C4-2B (cell line): ENCODE results near the gene SLC27A1.

ENCODE experiments used
- ZFX ChIP-seq: fragments of 450-650 bp; IDR thresholded peaks from 2 replicates; pipeline ENCODE4 v1.6.1; 2017
- TF ChIP-seq, protein P1 (sequence below): fragments of 450-650 bp; conservative IDR thresholded peaks from 2 replicates; pipeline ENCODE4 v1.5.1; 2017; ENCODE audit warnings: mild to moderate bottlenecking

DNA sequence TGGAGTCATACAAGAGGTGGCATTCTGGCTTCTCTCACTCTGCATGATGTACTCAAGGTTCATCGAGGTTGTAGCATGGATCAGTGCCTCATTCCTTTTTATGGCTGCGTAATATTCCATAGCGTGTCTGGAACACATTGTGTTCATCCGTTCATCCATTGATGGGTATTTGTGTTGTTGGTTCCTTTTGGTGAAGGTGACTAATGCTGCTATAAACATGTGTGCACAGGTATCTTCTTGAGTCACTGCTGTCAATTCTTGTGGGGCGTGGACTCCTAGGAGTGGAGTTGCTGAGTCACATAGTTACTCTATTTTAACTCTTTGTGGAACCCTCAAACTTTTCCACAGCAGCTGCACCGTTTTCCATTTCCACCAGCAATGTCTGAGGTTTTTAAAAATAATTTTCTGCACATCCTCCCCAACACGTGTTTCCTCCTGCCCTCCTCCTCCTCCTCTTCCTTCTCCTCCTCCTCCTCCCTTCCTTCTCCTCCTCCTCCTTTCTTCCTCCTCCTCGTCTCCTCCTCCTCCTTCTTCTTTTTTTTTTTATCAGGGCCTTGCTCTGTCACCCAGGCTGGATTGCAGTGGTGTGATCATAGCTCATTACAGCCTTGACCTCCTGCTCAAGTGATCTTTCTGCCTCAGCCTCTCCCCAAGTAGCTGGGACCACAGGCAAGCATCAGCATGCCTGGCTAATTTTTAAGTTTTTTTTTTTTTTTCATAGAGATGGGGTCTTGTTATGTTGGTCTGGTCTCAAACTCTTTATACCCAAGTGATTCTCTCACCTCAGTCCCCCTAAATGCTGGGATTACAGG is 19.9 kb upstream of the SLC27A1 start:
- TF ChIP-seq, protein P1, sequence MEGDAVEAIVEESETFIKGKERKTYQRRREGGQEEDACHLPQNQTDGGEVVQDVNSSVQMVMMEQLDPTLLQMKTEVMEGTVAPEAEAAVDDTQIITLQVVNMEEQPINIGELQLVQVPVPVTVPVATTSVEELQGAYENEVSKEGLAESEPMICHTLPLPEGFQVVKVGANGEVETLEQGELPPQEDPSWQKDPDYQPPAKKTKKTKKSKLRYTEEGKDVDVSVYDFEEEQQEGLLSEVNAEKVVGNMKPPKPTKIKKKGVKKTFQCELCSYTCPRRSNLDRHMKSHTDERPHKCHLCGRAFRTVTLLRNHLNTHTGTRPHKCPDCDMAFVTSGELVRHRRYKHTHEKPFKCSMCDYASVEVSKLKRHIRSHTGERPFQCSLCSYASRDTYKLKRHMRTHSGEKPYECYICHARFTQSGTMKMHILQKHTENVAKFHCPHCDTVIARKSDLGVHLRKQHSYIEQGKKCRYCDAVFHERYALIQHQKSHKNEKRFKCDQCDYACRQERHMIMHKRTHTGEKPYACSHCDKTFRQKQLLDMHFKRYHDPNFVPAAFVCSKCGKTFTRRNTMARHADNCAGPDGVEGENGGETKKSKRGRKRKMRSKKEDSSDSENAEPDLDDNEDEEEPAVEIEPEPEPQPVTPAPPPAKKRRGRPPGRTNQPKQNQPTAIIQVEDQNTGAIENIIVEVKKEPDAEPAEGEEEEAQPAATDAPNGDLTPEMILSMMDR, result no peak
- no peak for TF ChIP-seq ZFX
